ENCODE data around the gene SLC5A11.

Gene SLC5A11

DNA sequence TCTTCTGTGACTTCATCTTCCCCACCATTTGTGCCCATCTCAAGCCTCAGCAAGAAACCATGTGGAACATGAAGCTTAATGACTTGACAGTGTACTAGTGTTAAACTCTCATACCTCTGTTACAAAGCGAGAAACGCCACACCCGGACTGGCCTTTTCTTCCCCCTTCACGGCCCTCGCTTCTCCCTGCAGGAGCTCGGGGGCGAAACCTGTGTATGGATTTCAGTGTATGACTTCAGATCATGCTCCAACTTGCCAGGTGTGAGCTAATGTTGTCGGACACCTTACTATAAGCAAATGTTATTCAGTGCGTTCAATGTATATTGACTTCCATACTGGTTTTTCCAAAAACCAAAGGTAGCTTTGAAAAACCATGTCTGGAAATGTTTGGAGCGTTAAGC is 20.1 kb upstream of the SLC5A11 start:
- TF ChIP-seq SIN3A (IDR thresholded peaks at IDR 0.05; ENCODE audit: borderline replicate concordance, insufficient read depth, low read length): no peak
- TF ChIP-seq POLR2AphosphoS5 (IDR thresholded peaks at IDR 0.05; ENCODE audit: low read depth, low read length): no peak
- no peak for TF ChIP-seq TAF1 (IDR thresholded peaks at IDR 0.05; ENCODE audit: borderline replicate concordance, insufficient read depth, low read length)
- TF ChIP-seq, protein P1, sequence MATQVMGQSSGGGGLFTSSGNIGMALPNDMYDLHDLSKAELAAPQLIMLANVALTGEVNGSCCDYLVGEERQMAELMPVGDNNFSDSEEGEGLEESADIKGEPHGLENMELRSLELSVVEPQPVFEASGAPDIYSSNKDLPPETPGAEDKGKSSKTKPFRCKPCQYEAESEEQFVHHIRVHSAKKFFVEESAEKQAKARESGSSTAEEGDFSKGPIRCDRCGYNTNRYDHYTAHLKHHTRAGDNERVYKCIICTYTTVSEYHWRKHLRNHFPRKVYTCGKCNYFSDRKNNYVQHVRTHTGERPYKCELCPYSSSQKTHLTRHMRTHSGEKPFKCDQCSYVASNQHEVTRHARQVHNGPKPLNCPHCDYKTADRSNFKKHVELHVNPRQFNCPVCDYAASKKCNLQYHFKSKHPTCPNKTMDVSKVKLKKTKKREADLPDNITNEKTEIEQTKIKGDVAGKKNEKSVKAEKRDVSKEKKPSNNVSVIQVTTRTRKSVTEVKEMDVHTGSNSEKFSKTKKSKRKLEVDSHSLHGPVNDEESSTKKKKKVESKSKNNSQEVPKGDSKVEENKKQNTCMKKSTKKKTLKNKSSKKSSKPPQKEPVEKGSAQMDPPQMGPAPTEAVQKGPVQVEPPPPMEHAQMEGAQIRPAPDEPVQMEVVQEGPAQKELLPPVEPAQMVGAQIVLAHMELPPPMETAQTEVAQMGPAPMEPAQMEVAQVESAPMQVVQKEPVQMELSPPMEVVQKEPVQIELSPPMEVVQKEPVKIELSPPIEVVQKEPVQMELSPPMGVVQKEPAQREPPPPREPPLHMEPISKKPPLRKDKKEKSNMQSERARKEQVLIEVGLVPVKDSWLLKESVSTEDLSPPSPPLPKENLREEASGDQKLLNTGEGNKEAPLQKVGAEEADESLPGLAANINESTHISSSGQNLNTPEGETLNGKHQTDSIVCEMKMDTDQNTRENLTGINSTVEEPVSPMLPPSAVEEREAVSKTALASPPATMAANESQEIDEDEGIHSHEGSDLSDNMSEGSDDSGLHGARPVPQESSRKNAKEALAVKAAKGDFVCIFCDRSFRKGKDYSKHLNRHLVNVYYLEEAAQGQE (IDR thresholded peaks at IDR 0.05; ENCODE audit: insufficient read depth in 1 of 2, low read depth in 2 of 2, low read length in 2 of 2): no peak
- TF ChIP-seq FOXP2 (optimal IDR thresholded peaks at IDR 0.05; ENCODE audit: borderline replicate concordance, extremely low read depth, extremely low read length, insufficient read depth): no peak

DNA sequence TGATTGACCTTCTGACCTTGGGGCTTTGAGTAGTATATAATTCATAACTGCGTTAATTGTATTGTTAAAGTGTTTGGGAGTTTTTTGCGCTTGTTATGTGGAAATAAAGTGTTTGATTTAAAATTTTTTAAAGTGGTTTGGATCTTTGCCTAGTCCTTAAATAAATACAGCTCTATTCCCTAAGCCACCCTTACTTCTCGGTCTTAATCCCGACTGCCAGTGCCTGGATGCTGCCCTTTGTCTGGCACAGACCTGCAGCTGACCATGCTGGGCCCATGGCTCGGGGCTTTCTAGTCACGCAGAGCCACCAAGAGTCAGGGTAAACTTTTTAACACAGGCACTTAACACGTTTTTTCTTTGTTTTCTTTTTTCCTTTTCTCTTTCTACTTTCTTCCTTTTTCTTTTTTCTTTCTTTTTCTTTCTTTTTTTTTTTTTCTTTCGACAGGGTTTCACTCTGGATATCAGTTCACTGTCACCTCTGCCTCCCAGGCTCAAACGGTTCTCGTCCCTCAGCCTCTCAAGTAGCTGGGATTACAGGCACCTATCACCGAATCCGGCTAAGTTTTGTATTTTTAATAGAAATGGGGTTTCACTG is 19.6 kb upstream of the SLC5A11 start:
- no peak for TF ChIP-seq POLR2AphosphoS5 (IDR thresholded peaks at IDR 0.05; ENCODE audit: low read depth, low read length)
- TF ChIP-seq TAF1 (IDR thresholded peaks at IDR 0.05; ENCODE audit: borderline replicate concordance, insufficient read depth, low read length): no peak
- no peak for TF ChIP-seq FOXP2 (optimal IDR thresholded peaks at IDR 0.05; ENCODE audit: borderline replicate concordance, extremely low read depth, extremely low read length, insufficient read depth)
- TF ChIP-seq, protein P1 (IDR thresholded peaks at IDR 0.05; ENCODE audit: insufficient read depth in 1 of 2, low read depth in 2 of 2, low read length in 2 of 2): no peak
- TF ChIP-seq SIN3A (IDR thresholded peaks at IDR 0.05; ENCODE audit: borderline replicate concordance, insufficient read depth, low read length): no peak

DNA sequence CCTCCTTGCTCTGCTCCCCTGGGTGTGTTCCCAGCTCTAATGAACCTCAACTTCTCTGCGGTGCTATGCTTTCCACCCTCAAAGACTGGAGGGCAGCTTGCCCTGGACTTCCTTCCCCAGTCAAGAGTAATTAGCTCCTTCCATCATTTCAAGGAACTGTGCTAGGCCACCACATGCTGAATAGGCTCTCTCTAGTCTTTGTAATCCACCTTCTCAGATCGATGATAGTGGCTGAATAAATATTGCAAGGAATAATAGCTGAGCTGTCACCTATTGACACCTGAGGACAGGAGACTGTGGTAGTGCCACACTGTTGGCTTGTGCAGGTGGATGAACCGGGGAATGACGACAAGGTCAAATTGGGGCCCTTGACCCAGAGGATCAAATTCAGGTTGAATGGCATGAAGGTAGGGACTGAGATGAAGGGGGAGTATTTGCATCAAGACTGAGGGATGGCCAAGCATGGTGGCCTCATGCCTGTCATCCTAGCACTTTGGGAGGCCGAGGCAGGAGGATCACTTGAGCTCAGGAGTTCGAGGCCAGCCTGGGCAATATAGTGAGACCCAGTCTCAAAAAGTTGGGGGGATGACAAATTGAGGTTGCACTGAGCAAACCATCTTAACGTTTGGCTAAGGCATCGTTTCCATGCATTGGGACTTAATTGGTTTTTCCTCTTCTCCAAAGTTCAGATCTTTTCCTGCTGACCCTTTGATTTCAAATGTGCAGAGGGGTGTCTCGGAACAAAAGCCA is 18.8 kb upstream of the SLC5A11 start:
- TF ChIP-seq SIN3A (IDR thresholded peaks at IDR 0.05; ENCODE audit: borderline replicate concordance, insufficient read depth, low read length) (no peak), FOXP2 (optimal IDR thresholded peaks at IDR 0.05; ENCODE audit: borderline replicate concordance, extremely low read depth, extremely low read length, insufficient read depth) (no peak), POLR2AphosphoS5 (IDR thresholded peaks at IDR 0.05; ENCODE audit: low read depth, low read length) (no peak), TAF1 (IDR thresholded peaks at IDR 0.05; ENCODE audit: borderline replicate concordance, insufficient read depth, low read length) (no peak)
- TF ChIP-seq, protein P1 (IDR thresholded peaks at IDR 0.05; ENCODE audit: insufficient read depth in 1 of 2, low read depth in 2 of 2, low read length in 2 of 2): no peak

DNA sequence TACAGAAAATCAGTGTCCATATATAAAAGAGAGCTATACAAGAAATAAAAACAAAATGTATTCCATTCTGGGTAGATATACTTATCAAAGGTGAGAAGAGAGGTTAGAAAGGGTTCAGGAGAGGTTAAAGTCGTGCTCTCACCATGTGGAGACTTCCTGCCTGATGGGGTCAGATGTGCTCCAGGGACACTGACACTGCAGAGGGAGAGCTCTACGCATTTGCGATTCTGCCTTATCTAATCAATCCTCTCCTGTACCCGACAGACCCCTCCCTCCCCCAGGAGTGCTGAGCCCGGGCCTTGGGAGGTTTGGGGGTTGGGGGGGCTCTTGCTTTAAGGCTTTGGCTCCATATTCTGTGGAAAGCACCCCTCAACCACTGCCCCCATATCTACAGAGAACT is 16.6 kb upstream of the SLC5A11 start:
- TF ChIP-seq POLR2AphosphoS5 (IDR thresholded peaks at IDR 0.05; ENCODE audit: low read depth, low read length) (no peak), SIN3A (IDR thresholded peaks at IDR 0.05; ENCODE audit: borderline replicate concordance, insufficient read depth, low read length) (no peak), TAF1 (IDR thresholded peaks at IDR 0.05; ENCODE audit: borderline replicate concordance, insufficient read depth, low read length) (no peak), FOXP2 (optimal IDR thresholded peaks at IDR 0.05; ENCODE audit: borderline replicate concordance, extremely low read depth, extremely low read length, insufficient read depth) (no peak)
- TF ChIP-seq, protein P1 (IDR thresholded peaks at IDR 0.05; ENCODE audit: insufficient read depth in 1 of 2, low read depth in 2 of 2, low read length in 2 of 2): no peak

Data from PFSK-1 (cell line).